ENCODE measurements around the gene PPP1R27. TPM values are rescaled to one million over a fixed set of nuclear protein-coding genes. Genes with fewer than 3 reads are reported as not detected.

The PPP1R27 gene
- total and polyA plus RNA-seq, 9 of the 15 experiments (the other 6 are each of a cell fraction or from before 2014, with no cell fraction given) = 0.29 to 6.9 (median 1.5) TPM; not detected in 2

DNA sequence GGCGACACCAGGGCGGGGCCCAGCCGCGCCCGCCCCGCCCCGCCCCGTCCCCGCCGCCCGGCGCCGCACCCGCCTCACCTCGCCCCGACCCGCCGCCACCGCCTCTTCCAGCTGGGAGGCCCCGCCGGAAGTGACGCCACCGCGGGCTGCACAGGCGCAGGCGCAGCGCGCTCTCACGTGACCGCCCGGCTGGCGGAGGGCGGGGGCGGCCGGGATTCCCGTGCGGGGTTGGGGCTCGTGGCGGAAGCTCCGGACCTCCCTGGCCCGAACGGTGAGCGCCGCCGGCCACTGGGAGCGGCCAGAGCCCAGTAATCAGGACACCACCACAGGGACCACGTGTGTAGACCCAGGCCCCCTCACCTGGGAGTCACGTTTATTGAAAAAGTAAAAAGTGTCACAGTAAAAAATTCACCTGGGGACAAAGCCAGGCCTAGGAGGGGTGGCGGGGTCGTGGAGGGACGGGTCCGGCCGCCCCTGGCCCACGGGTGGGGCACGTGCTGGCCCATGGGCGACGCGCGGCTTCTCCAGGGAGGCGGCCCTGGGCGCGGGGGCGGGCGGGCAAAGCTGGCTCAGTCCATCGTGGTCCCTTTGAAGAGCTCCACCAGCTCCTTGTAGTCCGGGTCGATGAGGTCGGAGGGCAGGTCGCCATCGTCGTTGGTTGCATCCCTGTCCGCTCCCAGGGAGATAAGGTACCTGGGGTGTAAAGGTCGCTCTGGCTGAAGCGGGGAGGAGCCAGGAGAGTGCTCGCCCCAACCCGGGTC lies 1.5 kb downstream of the PPP1R27 start, which contains the start of gene MCRIP1 (continued):
- TF ChIP-seq RAD51 (IDR thresholded peaks at IDR 0.05; ENCODE audit: borderline replicate concordance, low read depth) (peak; percentile 71), ZBTB33 (CRISPR knock-in tag; IDR thresholded peaks at IDR 0.05) (no peak; the same call in 1 of the 2 replicates), ETV6 (IDR thresholded peaks at IDR 0.05; ENCODE audit: borderline replicate concordance in 1 of 2, low read depth in 2 of 2, low read length in 1 of 2) (no peak), ETV6 (CRISPR knock-in tag; IDR thresholded peaks at IDR 0.05; ENCODE audit: borderline replicate concordance) (peak; percentile 83; the same call in 1 of the 2 replicates), ZBTB40 (IDR thresholded peaks at IDR 0.05) (peak; percentile 70), ZBTB40 (CRISPR knock-in tag; IDR thresholded peaks at IDR 0.05) (peak; percentile 48; the same call in 1 of the 2 replicates), MTA3 (IDR thresholded peaks at IDR 0.05; ENCODE audit: borderline replicate concordance) (no peak; the same call in 1 of the 2 replicates), NFRKB (IDR thresholded peaks at IDR 0.05; ENCODE audit: low read depth) (0 out of 2 replicates have a peak, but pooled peaks have one; percentile 48), KDM5B (IDR thresholded peaks at IDR 0.05; ENCODE audit: insufficient replicate concordance, low read depth, low read length) (peak; percentile 74), POLR2B (IDR thresholded peaks at IDR 0.05; ENCODE audit: low read depth, partially characterized antibody) (peak; percentile 36), SFPQ (IDR thresholded peaks at IDR 0.05; ENCODE audit: low read depth, low read length) (no peak)
- TF ChIP-seq, protein P1, sequence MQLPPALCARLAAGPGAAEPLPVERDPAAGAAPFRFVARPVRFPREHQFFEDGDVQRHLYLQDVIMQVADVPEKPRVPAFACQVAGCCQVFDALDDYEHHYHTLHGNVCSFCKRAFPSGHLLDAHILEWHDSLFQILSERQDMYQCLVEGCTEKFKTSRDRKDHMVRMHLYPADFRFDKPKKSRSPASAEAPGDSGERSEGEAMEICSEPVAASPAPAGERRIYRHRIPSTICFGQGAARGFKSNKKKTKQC (CRISPR knock-in tag; IDR thresholded peaks at IDR 0.05) = peak; percentile 94
